SH-SY5Y (cell line): ENCODE measurements around the gene NTSR1.

Source experiments
- GATA2 ChIP-seq: IDR thresholded peaks from 2 replicates; pipeline ENCODE4 v1.6.1; 2011; ENCODE audit warnings: mild to moderate bottlenecking, low read depth, low read length
- GATA3 ChIP-seq: IDR thresholded peaks from 2 replicates; pipeline ENCODE4 v1.6.1; 2011; ENCODE audit warnings: low read depth, mild to moderate bottlenecking, low read length, moderate library complexity

The NTSR1 gene

DNA sequence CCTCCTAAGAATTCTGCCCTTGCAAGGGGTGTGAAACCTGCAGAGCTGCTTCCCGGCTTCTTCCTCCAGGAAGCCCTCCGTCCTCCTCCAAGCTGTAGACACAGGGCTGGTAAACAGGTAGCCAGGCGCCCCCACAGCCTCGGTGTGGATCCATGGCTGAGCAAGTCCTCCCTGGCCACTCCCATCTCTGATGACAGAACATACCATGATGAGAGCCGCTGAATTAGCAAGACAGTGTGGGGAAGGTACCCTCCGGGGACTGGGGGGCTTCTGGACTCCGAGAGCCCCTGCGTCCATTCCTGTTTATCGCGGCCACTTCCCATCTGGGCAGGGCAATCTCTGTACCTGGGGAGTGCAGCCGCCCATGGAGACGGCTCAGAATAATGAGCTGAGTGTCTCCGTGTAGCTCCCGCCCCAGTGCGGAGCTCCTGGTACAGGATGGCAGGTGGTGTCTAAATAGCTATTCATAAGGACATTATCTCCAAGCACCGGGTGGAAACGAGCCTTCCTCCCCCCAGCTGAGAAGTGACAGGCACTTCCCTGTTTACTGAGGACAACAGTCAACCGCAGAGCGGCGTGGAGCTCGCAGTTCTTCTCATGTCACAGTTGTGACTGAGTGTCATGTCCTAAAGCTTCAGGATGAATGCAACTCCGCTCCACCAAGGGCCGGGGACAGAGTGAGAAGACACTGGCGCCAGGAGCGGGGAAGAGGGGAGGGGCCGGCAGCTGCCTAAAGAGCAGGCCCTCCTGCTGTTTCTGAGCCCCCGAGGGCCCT is 22.7 kb upstream of the NTSR1 start:
- TF ChIP-seq GATA3, result no peak

DNA sequence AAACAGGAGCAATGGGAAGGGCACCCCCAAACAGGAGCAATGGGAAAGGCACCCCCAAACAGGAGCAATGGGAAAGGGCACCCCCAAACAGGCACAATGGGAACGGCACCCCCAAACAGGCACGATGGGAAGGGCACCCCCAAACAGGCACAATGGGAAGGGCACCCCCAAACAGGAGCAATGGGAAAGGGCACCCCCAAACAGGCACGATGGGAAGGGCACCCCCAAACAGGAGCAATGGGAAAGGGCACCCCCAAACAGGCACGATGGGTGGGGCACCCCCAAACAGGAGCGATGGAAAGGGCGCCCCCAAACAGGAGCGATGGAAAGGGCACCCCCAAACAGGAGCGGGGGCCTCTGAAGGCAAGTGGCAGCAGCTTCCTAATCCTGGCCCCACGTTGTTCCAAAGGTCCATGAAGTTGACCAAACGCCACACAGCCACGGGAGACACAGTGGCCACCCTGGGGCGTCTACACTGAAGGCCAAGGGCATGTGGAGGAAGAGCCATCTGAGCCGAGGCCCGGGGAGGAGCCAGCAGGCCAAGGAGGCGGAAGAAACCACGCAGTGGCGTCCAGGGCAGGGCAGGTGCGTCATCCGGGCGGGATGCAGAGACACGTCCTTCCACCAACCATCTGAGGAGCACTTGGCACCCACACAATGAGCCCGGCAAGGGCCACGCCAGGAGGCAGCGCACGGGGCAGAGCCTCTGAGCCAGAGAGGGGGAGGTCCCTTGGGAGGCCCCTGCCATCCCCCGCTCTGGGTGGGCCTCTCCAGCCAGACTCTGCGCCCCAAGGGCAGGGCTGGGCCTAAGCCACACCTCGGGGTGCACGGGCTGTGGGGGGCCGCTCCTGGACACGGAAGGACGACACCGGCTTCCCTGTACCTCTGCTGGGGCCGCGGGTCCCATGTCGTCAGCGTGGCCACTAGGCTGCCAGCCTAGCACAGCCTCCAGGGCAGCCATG is 21.5 kb upstream of the NTSR1 start:
- TF ChIP-seq GATA2, result no peak
- no peak for TF ChIP-seq GATA3

DNA sequence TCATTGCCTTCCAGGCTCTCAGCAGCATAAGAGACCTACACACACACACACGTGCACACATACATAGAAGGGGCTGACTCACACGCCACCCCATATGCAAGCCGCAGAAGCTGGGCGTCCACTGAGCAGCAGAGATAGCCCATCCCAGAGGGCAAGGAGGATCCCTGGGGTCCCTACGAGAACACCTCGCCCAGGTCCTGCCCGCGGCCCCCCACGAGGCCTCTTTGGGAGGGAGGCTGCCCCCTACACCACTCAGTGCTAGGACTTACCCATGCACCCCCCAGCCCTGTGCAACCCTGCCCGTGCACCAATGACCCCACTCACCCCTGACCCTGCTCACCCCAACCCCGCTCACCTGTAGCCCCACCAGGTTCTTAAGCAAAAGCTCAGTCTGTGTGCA is 20.6 kb upstream of the NTSR1 start:
- TF ChIP-seq GATA3 (no peak), GATA2 (no peak)

DNA sequence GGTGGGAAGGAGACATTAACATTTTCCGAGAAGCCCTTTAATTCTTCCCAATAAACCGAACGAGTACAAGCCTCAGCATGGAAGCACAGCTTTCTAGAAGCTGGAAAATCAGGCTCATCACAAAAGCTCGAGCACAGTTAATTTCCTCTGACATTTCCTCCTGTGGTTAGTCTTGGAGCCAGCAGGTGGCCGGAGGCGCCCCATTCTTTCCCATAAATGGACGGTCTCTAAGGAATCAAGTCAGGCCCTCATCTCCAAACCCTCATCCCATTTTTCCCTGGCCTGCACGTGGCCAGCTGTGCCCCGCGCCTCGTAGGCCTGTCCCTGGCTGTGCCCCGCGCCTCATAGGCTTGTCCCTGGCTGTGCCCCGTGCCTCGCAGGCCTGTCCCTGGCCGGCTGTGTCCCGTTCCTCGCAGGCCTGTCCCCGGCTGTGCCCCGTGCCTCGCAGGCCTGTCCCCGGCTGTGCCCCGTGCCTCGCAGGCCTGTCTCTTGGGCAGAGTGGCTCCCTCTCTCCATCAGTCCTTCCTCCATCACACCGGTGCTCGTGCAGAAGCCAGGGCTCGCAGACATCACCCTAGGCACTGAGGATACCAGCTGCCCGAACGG is 19.7 kb upstream of the NTSR1 start:
- TF ChIP-seq GATA3 (no peak), GATA2 (no peak)

DNA sequence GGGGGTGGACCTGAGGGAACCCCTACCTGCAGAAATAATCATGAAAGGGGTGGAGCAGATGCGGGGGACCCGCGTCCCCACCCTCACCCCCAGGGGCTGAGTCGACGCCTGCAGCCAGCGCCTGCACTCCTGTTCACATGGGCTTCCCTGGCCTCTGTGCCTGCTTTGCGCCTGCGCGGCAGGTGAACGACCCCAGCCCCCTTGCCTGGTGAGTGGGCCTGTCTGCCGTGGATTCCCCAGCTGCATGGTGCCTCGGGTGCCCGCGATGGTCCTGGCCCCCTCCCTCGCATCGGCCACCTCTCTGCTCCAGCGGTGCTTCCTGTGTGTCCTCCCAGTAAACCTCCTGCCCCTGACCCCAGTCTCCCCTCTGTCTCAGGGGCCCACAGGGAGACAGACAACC is 18.8 kb upstream of the NTSR1 start:
- TF ChIP-seq GATA3 (no peak), GATA2 (no peak)

DNA sequence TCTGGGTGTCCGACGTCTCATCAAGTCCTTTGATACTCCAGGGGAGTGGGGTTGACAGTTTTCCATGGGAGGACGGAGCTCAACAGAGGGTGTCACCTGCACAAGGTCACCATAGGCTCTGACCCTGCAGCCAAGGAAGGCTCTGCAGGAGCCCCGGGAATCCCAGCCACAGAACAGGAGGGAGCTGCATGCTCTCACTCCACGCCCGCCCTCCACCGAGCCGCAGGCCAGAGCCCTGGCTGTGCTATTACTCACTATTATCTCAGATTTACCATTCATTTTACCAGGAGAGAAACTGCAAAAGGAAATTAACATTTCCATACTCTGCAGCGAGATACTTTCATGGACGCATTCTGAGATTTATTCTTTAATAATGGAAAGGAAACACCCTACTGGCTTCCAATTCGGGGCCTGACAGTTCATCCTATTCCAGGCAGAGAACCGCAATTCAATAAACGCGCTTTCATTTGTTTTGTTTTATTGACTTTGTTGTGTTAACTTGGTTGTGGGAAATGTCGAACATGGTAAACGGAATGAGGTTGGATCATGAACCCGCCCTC is 18.3 kb upstream of the NTSR1 start:
- TF ChIP-seq GATA3 (no peak), GATA2 (no peak)

DNA sequence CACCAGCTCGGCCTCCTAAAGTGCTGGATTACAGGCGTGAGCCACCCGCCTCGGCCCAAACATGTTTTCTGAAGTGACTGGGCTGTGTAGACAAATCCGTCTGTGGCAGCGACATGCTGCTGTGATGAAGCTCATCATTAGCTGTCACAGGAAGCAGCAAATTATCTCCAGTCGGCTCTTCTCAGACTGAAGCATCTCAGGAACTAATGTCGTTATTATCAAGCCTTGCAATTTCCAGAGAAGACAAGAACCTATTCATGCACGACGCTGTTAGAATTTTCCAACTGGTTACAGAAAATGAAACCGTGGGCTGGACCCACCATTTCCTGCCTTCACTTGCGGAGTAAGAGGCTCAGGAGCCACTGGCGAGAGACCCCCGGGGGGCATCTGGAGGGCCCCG is 17.1 kb upstream of the NTSR1 start:
- no peak for TF ChIP-seq GATA2
- TF ChIP-seq GATA3, result no peak

DNA sequence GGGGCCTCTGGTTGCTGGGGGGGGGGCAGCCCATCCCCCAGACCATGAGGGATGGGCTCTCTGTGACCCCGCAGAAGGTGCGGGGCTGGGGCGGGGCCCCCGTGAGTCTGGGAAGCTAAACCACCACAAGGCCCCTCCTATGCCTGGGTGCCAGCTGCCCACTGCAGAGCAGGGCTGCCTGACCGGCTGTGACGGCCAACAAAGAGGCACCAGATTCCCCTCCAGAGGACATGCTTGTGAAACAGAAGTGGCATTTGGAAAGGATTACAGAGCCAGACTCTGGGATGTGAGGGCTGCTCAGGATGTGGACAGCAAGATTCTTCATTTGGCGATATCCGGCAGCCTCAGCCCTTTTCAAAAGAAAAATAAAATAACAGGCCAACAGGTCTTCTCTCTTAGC is 16.5 kb upstream of the NTSR1 start:
- TF ChIP-seq GATA3 (no peak), GATA2 (no peak)

DNA sequence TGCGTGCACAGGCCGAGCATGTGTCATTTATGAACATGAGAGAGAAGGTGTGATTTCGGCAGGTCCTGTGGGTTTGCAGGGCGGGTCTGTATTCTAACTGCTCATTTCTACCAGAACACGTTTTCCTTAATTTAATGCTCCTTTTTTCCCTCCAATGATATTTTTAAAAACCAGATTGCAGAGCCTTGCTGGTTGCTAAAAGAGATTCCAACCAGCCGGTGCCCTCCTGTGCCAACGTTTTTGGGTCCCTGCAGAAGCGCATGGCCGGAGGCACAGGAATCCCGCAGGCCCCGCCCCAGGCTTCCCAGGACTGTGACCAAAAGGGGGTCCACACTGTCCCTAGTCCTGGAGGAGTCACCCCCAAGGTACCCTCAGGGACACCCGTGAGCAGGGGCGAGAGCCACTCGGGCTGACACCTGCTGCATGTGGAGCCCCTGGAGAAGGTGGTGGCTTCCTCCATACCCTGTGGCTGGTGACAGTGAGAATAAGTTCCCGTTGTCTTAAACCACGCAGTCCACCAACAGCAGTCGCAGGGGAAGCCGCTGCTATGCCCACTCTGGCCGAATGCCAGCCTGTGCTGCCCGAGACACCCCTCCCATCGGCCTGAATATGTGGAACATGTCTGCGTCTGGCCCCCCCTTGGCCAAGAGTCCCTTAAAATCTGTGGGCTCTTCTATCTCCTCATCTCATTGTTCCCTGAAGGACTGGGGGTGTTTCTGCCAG is 15.7 kb upstream of the NTSR1 start:
- no peak for TF ChIP-seq GATA3

DNA sequence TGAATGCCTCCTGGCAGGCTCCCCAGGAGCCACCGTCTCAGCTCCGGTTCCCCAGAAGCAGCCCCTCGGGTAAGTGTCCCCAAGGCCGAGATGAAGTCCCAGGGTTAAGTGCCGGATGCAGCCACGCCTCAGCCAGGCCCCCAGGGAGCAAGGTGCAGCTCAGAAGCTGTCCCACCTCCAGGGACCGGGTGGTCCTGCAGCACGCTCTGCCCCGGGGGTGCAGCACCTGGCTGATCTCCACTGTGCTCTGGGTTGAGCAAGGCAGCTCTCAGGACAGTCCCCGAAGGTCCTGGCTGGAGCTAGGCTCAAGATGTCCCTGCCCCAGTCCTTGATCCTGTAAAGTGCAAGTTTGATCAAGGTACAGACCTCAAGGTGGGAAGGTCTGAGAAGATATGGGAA is 15.1 kb upstream of the NTSR1 start:
- no peak for TF ChIP-seq GATA2
- TF ChIP-seq GATA3, result no peak

DNA sequence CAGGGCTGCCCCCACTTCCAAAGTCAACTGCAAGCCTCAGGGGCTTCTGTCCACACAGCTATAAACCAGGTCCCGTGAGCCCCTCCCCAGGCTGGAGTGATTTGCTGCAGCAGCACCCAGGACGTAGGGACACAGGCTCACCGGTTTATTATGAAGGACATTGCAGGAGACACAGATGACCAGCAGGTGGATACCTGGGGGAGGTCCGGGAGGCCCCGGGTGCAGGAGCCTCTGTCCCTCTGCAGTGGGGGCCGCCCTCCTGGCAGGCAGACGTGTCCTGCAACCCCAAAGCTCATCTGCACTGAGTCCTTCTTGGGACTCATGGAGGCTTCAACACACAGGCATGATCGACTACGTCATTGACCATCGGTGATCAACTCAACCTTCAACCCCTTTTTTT is 14.5 kb upstream of the NTSR1 start:
- TF ChIP-seq GATA2, result no peak
- TF ChIP-seq GATA3, result no peak

DNA sequence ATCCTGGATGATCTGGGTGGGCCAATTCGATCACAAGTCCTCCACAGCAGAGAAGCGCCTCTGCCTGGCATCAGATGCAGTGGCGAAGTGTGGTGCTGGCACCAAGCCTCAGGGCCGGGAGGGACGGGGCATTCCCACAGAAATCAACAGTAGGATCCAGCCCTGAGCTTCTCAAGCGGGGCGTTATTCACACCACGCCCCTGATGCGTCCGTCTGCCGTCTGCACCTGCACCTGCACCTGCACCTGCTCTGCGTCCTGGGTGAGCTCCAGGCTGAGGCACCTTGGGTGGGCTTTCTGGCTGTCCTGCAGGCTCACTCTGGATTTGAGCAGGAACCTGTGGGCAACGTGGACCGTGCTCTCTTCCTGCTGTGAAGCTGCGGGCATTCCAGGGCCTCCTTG is 13.8 kb upstream of the NTSR1 start:
- TF ChIP-seq GATA3 (no peak), GATA2 (no peak)

DNA sequence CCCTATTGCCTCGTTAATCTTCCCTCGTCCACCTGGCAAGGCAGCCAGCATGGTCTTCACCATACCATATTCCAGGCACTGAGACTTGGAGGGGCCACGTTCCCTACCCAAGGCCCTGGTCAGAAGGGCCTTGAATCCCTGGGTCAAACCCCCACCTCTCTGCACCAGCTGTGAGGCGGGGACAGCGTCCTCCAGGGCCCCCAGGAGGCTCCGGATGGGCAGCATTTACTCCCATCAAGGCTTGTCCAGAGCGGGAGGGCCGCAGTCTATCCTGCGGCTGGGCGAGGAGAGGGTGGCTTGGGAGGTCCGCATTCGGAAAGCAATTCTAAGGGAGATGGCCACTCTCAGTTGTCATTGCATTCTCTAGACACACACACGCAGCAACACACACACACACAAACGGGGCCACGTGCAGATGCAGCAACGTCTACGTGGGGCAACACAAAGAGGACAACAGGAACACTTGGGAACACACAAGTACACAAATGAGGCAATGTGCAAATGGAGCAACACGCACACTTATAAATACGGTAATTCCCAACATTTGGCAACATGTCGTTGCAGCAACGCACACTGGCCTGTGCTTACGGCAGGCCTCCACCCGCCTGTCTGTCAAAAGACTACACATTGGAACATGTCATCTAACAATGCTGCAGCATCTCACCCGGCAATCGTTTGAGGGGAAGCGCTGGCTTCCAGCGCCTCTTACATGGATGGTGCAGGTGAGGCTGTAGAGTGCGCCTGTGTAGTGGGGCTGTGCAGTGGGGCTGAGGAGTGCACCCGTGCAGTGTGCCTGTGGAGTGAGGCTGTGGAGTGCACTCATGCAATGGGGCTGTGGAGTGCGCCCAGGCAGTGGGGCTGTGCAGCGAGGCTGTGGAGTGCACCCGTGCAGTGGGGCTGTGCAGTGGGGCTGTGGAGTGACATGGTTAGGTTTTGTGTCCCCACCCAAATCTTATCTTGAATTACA is 12.9 kb upstream of the NTSR1 start:
- TF ChIP-seq GATA3 (no peak), GATA2 (no peak)
